HG02970 (cell line): Measurements from ENCODE around the gene DCLRE1A.

ENCODE experiments used
- ATAC-seq: cut with Tn5 transposase; IDR thresholded peaks from one replicate; pipeline ENCODE4 v1.9.1; 2021; ENCODE audit warnings: mild to moderate bottlenecking, moderate library complexity, moderate number of reproducible peaks; ENCODE audit not compliant: unreplicated experiment, low FRiP score

DCLRE1A gene

DNA sequence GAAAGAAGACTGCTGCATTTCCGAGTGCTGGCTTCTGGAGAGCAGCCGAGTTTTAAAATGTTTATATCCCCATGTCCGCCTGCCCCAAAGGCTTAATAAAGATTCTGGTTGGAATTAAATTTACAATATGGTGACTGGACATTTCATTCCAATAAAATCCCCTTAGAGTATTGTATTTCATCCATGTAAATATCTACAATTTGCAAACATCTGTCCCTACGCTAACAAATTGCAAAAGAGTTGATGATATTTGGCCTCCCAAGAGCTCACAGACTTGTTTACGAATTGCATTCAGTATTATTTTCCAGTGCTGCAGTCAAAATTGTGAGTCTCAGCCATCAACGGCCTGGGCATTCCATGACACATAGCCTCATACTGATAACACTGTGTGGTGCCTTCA lies 52.3 kb downstream of the DCLRE1A start:
- no peak for ATAC-seq

DNA sequence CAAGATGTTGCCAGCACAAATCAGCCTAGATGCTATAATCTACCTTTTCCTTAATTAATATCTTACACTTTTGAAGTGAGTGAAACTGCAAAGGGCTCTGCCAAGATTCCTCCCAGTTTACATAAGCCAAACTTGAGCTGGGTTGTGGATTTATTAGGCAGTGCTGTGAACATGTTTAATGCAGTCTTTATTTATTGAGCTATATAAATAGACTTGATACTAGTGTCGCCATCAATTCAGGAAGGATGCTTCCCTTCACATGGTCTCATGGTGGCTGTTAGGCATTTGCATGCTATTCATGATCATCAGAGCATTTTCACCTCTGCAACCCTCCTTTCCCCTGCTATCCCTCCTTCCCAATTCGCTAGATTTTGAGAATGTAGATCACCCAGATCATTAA lies 62.2 kb downstream of the DCLRE1A start:
- no peak for ATAC-seq

DNA sequence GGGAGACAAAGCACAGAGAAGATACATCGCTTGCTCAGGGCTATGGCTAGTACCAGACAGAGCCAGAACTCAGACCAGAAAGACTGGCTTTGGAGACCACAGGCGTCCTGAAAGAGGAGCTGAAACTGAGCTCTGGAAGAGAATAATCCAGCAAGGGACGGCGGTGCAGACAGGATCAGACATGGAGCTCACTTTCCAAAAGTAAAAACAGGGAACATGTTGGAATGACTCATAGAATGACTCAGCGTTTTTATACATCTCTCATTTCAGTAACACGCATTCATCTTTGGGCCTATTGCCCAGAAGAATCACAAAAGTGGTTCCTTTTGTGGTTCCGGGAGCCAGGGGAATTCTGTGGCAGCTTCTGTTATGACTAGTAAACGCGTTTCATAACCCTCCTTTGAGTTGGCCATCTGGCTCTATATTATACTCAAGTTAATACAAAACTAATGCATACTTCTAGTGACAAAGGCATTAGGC lies 65.2 kb downstream of the DCLRE1A start:
- no peak for ATAC-seq
